WTC11 (cell line): ENCODE measurements around the gene C11orf52.

ENCODE experiments used
- ATF2 ChIP-seq: sonication (generic); formaldehyde crosslinking; IDR thresholded peaks from 2 replicates; pipeline ENCODE4 v1.8.1; 2022; ENCODE audit warnings: low read depth, missing genetic modification reagents, borderline replicate concordance
- CREM ChIP-seq: sonication (generic); formaldehyde crosslinking; IDR thresholded peaks from 2 replicates; pipeline ENCODE4 v1.8.1; 2022; ENCODE audit warnings: mild to moderate bottlenecking, missing genetic modification reagents, moderate library complexity
- ESRRA ChIP-seq: sonication (generic); formaldehyde crosslinking; IDR thresholded peaks from 2 replicates; pipeline ENCODE4 v1.8.1; 2022; ENCODE audit warnings: mild to moderate bottlenecking, missing genetic modification reagents, borderline replicate concordance
- NFYB ChIP-seq: sonication (generic); formaldehyde crosslinking; conservative IDR thresholded peaks from 2 replicates; pipeline ENCODE4 v1.8.0; 2022; ENCODE audit warnings: low read depth, missing genetic modification reagents
- PRRX2 ChIP-seq: fragments of 250-450 bp; sonication (Bioruptor Pico); IDR thresholded peaks from 2 replicates; pipeline ENCODE4 v1.8.0; 2021; ENCODE audit warnings: mild to moderate bottlenecking
- SP1 ChIP-seq: sonication (generic); formaldehyde crosslinking; conservative IDR thresholded peaks from 2 replicates; pipeline ENCODE4 v1.8.1; 2022; ENCODE audit warnings: missing genetic modification reagents
- TF ChIP-seq, protein P1 (sequence below): sonication (generic); formaldehyde crosslinking; conservative IDR thresholded peaks from 2 replicates; pipeline ENCODE4 v1.8.1; 2022; ENCODE audit warnings: mild to moderate bottlenecking, missing genetic modification reagents
- TF ChIP-seq, protein P2 (sequence below): fragments of 200-600 bp; IDR thresholded peaks from 2 replicates; pipeline ENCODE4 v1.8.0; 2022; ENCODE audit warnings: antibody characterized with exemption
- TF ChIP-seq, protein P3 (sequence below): sonication (generic); formaldehyde crosslinking; IDR thresholded peaks from 2 replicates; pipeline ENCODE4 v1.8.1; 2023; ENCODE audit warnings: mild to moderate bottlenecking, moderate library complexity, missing genetic modification reagents
- TF ChIP-seq, protein P4 (sequence below): sonication (generic); formaldehyde crosslinking; IDR thresholded peaks from 2 replicates; pipeline ENCODE4 v1.8.0; 2022; ENCODE audit warnings: mild to moderate bottlenecking, missing genetic modification reagents

DNA sequence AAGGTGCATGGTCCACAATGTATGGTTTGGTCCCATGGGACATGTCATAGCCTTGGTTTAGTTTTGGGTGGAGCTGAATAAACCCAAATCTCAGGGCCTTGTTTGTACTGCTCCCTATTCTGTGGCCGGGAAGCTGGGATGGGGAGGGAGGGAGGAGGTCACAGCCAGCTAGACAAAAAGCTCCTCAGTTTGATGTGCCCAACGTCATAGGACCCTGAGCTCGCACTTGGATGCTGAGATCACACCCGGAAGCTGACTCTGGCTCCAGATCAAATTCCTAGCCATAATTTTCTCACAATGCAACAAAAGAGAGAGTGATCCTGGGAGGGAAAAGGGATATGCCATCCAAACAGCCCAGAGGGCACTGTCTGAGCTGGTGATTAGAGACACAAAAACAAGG, 4.7 kb upstream of the C11orf52 start:
- TF ChIP-seq, protein P1, sequence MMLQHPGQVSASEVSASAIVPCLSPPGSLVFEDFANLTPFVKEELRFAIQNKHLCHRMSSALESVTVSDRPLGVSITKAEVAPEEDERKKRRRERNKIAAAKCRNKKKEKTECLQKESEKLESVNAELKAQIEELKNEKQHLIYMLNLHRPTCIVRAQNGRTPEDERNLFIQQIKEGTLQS (CRISPR knock-in tag): no peak
- no peak for TF ChIP-seq NFYB (CRISPR knock-in tag)
- TF ChIP-seq, protein P2, sequence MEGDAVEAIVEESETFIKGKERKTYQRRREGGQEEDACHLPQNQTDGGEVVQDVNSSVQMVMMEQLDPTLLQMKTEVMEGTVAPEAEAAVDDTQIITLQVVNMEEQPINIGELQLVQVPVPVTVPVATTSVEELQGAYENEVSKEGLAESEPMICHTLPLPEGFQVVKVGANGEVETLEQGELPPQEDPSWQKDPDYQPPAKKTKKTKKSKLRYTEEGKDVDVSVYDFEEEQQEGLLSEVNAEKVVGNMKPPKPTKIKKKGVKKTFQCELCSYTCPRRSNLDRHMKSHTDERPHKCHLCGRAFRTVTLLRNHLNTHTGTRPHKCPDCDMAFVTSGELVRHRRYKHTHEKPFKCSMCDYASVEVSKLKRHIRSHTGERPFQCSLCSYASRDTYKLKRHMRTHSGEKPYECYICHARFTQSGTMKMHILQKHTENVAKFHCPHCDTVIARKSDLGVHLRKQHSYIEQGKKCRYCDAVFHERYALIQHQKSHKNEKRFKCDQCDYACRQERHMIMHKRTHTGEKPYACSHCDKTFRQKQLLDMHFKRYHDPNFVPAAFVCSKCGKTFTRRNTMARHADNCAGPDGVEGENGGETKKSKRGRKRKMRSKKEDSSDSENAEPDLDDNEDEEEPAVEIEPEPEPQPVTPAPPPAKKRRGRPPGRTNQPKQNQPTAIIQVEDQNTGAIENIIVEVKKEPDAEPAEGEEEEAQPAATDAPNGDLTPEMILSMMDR: no peak
- TF ChIP-seq CREM (CRISPR knock-in tag): no peak
- TF ChIP-seq PRRX2 (CRISPR knock-in tag): no peak
- TF ChIP-seq SP1 (CRISPR knock-in tag): no peak
- TF ChIP-seq ESRRA (CRISPR knock-in tag): no peak
- TF ChIP-seq, protein P3, sequence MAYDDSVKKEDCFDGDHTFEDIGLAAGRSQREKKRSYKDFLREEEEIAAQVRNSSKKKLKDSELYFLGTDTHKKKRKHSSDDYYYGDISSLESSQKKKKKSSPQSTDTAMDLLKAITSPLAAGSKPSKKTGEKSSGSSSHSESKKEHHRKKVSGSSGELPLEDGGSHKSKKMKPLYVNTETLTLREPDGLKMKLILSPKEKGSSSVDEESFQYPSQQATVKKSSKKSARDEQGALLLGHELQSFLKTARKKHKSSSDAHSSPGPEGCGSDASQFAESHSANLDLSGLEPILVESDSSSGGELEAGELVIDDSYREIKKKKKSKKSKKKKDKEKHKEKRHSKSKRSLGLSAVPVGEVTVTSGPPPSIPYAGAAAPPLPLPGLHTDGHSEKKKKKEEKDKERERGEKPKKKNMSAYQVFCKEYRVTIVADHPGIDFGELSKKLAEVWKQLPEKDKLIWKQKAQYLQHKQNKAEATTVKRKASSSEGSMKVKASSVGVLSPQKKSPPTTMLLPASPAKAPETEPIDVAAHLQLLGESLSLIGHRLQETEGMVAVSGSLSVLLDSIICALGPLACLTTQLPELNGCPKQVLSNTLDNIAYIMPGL (CRISPR knock-in tag): no peak
- TF ChIP-seq, protein P4, sequence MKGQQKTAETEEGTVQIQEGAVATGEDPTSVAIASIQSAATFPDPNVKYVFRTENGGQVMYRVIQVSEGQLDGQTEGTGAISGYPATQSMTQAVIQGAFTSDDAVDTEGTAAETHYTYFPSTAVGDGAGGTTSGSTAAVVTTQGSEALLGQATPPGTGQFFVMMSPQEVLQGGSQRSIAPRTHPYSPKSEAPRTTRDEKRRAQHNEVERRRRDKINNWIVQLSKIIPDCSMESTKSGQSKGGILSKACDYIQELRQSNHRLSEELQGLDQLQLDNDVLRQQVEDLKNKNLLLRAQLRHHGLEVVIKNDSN (CRISPR knock-in tag): no peak
- no peak for TF ChIP-seq ATF2 (CRISPR knock-in tag)
